Karpas-422 (cell line): ENCODE results near the gene RNPEP. TPM values are rescaled to one million over a fixed set of nuclear protein-coding genes. Genes with fewer than 3 reads are reported as not detected.

Experiments used
- small RNA-seq: library from RNA; depleted of rRNA; stranded (forward); fragments of <200 nt; gene quantifications from one replicate; pipeline ENCODE3, GENCODE V24; 2014
- total RNA-seq: library from RNA; depleted of rRNA; stranded (reverse); fragments of >200 nt; shearing (Covaris generic); gene quantifications from 2 replicates; pipeline ENCODE4 v1.2.3, GENCODE V29; 2014; ENCODE audit warnings: low replicate concordance; rRNA removed

RNPEP gene
- total RNA-seq, 1 experiment from 2014 or later, result 49.2 TPM

Small RNAs within 50 kb of the gene (small RNA-seq; reads per million reads assigned to genes)
- not detected for gene AL691482.1
- not detected for gene AL691482.2
- not detected for gene MIR6740
- gene RF00156, result not detected

Other genes starting within 250 kb of the RNPEP start
- 19.4 and 22.7 TPM in 2 replicates for gene IPO9, start 153.5 kb upstream of the RNPEP start, total RNA-seq
- 0.51 TPM in 1 of 2 replicates, not detected in the other for gene SHISA4, start 93.8 kb upstream of the RNPEP start, total RNA-seq
- not detected in 2 replicates for gene LMOD1, start 36.1 kb upstream of the RNPEP start, total RNA-seq
- 35.6 and 39.8 TPM in 2 replicates for gene TIMM17A, start 27.1 kb upstream of the RNPEP start, total RNA-seq
- gene ELF3, start 27.9 kb downstream of the RNPEP start, total RNA-seq, result 0.19 and 0.76 TPM in 2 replicates
- not detected in 2 replicates for gene GPR37L1, start 140.3 kb downstream of the RNPEP start, total RNA-seq
- gene ARL8A, start 162.1 kb downstream of the RNPEP start, total RNA-seq, result 26.7 and 44.9 TPM in 2 replicates
- gene PTPN7, start 178.0 kb downstream of the RNPEP start, total RNA-seq, result 33.4 and 39.2 TPM in 2 replicates
- gene LGR6, start 211.2 kb downstream of the RNPEP start, total RNA-seq, result not detected in 2 replicates